Myocyte (in vitro differentiated cells): ENCODE measurements around the gene NOL4L. TPM values are rescaled to one million over a fixed set of nuclear protein-coding genes. Genes with fewer than 3 reads are reported as not detected.

Experiments
- DNase-seq: peaks from one replicate; pipeline ENCODE4 v3.0.0-alpha.2; 2012; ENCODE audit warnings: low read depth
- total RNA-seq: library from RNA; depleted of rRNA; stranded (reverse); fragments of >200 nt; gene quantifications from 2 replicates; pipeline ENCODE4 v1.2.3, GENCODE V29; 2014

The NOL4L gene
- total RNA-seq, 1 donor from 2014 or later, result 2.5 TPM

DNA sequence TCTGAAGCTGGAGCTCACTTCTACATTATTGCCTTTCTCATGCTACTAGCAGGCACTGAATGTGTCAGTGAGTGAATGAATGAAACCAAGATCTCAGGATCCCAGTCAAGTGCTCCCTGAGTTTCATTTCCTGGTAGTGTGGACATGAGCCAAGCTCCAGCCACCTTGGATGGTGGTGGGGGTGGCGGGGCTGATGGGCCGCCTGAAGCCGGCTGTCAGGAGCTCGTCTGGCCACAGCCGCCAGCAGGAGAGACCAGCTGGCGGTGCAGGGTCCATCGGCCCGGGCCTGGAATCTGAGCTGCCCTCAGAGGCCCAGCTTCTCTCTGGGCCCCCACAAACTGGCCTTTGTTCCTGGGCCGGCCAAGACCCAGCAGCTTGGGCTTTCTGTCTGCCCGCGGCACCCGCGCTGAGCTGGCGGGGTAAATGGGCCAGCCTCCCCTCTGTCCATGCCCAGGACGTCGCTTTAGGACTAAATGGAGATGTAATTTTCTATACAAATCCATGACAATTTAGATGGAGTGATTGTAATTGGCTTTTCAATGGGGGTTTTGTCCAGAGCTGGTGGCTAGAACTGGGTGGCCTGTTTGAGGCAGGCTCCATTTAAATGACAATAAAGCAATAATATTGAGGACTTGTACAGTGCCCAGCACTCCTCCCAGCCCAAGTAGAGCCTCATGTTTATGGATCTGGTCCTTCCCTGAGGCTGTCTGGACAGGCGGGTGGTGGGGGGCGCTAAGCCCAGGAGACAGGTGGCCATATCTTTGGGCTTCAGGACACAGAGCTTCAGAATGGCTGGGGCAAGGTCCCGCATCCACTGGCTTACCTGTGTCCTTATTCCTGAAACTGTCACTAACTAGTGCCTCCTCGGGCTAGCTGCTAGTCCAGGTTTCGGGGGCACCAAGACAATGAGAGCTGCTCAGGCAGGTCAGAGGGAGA is 43.5 kb downstream of the NOL4L start:
- no peak for DNase-seq

DNA sequence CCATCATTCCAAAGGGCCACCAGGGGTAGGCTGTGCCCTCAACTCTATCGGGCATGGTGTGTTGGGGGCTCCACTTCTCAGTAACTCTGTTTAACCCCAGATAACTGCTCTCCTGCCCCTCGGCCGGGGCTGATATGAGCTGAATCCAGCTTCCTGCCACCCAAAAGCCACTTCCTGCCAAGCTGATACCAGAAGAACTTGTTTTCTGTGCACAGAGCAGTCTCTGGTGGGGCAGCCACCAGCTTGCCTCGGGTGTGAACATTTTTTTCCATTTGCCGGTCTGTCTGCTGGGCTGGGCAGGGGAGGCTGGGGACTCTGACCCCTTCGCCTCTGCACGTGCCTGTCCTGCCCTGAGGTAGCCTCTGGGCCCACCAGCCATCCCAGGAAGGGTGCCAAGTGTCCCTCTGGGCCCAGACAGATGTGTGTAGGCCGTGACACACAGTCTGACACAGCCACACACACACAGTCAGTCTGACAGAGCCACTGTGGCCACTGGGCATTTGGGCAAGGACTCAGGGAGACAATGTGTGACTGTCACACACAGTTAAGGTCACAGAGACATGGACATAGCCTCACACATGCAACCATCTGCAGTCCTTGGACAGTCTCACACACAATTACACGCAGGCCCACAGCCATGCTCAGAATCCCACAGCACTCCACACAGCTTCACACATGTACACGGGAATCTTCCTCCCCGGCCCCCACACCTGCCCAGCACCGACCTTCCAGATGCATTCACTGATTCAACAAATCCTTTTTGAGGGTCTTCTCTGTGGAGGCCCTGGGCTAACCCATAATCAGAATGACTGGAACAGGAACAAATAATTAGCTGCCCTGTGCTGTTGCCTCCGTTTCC is 45.1 kb downstream of the NOL4L start:
- no peak for DNase-seq

GRCh38 chr20:32539026-32539816 is 45.9 kb downstream of the NOL4L start:
- no peak for DNase-seq

- no peak for DNase-seq
Measured at GRCh38 chr20:32538526-32538939, 46.6 kb downstream of the NOL4L start.

GRCh38 chr20:32537657-32538525 is 47.2 kb downstream of the NOL4L start:
- DNase-seq, result no peak

DNA sequence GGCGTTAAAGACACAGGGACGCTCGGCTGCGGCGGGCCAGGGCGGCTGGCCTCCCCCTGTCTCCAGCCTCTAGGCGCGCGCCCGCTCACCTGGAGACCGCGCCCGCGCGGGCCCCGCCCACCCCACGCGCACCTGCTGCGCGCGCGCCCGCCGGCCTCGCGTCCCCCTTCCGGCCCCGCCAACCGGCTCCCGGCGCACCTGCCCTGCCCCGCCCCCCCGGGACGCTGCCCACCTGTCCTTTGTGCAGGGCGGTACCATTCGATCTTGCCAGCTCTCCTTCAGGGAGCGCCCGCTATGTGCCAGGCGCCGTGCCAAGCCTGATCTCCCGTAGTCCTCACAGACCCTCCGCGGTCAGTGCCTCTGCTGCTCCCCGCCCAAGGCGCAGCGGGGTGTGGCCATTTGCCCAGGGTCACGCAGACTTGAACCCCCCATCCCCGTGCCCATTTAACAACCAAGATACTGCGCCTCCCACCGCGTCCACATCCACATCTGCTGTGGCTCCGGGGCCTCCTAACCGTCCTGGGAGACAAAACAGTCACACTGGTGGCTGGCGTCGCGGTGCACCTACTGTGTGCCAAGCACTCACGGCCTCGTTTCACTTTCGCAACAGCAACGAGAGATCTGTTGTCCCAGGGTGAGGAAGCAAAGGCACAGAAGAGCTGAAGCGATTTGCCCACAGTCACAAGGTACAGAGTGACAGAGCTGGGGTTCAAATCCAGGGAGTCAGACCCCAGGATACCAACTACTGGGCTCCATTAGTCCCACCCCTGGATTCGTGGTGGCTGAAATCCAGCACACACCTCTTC is 48.1 kb downstream of the NOL4L start:
- DNase-seq, result no peak

DNA sequence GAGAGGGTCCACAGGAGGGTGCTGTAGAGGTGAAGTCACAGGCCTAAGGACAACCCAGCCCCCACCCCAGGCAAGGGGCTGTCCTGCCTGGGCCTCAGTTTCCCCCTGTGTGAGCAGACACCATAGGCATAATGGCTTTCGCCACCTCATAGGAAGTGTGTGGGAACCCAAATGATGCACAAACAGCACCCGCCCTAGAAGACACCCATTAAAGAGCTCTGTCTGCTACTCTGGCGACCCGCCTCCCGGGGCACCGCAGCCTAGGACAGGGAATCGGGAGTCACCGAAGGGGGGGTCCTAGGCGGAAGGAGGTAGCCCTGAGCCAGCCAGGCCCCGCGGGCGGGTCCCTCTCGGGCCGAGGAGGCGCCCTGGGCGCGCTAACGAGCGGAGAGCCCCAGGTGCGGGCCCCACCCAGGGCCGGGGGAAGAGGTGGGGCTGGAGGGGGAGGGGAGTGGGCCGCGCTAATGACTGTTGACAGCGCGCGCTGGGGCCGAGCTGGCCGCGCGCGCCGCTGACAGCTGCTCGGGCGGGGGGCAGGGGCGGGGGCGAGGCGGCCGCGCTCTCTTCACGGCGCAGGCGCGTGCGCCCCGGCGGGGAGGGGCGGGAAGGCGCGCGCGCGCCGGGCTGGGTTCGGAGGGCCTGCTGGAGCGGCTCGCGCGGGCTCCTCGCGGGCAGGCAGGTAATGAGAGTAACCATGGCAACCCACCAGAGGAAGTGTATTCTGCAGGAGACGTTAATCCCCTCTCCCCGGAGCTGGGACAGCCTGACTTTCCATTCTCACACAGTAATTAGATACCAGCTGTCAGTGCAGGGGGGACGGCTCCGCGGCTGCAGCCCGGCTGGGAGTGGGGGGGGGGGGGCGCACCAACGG is 48.9 kb downstream of the NOL4L start:
- DNase-seq, result peak; percentile 47

GRCh38 chr20:32535316-32535952 is 49.7 kb downstream of the NOL4L start:
- no peak for DNase-seq

DNA sequence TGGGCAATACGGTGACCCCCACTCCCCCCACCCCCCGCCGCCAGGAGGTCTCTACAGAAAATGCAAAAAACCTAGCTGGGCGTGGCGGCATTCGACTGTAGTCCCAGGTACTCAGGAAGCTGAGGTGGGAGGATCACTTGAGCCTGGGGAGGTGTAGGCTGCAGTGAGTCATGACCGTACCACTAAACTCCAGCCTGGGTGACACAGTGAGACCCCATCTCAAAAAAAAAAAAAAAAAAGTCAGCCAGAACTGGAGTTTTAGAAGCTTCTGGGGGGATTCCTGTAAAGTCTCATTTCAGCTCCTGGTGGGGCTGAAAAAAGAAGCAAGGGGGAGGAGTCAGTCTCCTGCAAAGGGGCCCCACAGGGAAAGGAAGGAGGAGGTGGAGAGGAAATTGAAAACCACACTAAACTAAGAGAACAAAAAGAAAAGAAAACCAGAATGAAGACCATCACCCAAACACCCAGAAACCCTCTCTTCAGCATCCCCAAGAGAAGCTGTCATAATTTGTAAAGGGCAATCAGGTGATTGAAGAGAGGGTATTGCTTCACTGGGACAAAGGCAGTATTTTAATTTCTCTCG is 50.4 kb downstream of the NOL4L start:
- no peak for DNase-seq

- DNase-seq, result no peak
Measured at GRCh38 chr20:32533732-32534131, 51.4 kb downstream of the NOL4L start.

DNA sequence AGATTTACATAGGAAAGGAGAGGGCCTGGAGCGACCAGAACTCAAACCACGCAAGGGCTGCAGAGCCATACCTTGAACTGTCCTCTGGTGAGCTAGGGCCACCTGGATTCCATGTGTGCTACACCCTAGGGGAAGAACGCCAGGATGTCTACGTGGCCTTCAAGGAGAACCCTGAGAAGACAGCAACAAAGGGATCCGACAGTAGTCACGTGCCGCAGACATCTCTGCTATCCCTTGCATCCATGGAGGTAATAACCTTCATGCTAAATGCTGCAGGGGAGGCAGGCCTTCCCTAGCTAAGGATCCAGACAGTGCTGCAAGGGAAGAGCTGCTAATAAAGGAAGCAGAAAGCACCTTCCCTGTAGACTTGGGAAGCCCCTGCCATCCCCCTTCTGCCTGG is 52.9 kb downstream of the NOL4L start:
- DNase-seq, result no peak

- no peak for DNase-seq
Measured at GRCh38 chr20:32528905-32529670, 56.0 kb downstream of the NOL4L start.

DNA sequence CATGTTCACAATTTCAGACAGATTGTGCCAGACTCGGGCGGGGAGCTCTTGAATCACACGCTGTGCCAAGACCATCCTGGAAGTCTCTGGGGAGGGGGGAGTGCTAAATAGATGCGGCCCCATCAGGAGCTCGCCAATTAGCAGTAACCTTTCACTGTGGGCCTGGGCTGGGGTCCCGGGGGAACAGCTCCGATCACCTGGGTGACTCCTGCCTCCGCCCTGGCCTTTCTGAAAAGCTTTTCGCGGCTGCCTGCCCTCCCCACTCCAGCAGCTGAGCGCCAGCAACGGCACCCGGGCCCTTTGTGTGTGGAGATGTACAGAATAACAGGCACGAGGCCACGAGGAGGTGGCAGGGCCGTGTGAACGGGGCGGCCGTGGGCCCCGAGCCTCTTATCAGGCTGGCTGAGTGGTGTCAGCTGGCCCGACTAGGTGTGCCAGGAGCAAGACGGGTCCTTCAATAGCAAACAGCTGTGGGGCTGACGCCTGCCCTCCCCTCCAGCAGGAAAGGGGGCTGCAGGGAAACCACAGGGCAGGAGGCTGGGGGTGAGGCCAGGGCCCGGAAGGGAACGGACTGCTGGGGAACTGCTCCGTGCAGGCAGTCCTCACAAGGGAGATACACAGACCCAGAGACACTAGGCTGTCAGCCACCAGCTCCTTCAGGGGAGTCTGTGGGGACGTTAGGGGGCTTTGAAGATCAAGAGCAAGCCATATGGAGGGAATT is 56.8 kb downstream of the NOL4L start:
- no peak for DNase-seq

DNA sequence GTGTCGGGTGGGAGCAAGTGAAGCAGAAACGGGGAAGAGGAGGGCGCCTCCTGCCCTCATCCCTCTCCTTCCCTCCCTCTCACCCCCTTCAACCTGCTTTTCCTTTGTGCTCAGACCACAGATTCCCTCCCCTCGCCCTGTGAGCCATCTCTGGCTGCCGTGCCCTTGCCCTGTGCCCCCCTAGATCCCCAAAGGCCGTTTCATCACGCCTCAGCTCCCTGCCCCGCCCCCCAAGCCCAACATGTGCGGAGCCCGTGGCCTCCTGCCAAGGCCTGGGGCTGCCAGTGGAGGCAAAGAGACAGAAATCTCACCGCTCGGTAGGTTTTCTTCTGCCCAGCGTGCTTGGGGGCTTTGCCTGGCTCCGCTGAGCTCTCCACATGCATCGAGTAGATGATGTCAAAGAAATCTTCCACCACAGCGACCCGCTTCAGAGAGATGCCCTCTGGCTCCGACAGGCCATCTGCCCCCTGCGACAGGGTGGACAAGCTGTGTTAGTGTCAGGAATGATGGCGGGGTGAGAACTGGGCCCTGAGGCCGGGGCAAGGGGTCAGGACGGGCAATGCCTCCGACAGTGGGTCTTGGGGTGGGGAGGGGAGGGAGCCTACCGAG is 57.6 kb downstream of the NOL4L start:
- no peak for DNase-seq

DNA sequence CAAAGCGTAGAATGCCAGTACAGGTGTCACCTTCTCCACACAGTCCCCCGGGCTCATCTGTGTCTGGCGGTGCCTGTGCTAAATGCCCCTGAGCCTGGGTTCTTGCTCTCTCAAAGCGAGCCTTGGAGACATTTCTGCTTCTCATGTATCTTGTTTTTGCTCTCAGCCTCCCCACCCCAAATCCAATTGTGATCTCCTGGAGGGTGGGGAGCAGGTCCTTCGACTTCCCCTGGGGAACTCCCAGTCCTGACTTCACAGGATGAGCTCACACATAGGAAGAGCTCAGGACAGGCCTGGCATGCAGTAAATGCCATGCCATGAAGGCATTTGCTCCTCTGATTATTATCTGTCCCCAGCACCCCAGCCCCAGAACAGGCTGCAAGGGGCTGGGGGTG is 58.1 kb downstream of the NOL4L start:
- DNase-seq, result no peak

DNA sequence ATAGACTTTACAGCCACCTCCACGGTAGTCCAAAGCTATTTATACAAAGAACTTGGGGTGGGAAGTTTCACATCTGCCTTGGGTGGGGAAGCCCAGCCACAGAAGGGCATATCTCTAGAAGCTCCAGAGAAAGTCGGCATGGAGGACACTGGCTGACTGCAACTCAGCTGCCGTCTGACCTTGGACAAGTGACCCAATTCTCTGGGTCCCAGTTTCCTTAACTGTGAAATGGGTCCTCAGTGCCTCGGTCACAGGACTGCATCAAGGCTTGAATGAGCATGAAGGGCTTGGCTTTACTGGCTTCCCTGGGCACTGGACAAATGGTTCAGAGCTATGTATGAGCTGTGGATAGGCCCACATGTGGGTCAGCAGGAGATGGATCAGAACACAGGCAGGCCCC is 58.6 kb downstream of the NOL4L start:
- no peak for DNase-seq
